ENCODE data around the gene NPS.

NPS gene

DNA sequence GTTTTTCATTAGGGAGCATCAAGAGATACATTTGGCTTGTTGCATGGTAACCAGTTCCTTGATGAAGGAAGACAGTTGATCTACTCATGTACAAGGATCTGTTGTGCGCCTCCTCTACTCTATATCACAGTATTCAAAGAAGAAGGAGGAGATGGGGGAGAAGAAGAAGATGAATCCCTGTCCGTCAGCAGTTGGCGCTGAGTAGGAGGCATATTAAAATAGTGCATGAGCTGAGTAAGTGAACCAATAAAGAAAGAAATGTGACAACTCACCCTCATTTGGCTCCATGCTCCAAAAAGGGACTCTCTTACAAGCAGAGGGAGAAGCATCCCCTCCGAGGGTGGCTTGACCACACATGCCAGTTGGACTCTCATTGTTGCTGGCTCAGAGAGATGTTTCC is 20.1 kb downstream of the NPS start:
- Histone ChIP-seq H3K4me3 (ENCODE audit: low read length) (no peak overlapping the region), H3K4me1 (ENCODE audit: insufficient read depth, low read length) (no peaks in the 10 kb centered on the region), H3K36me3 (ENCODE audit: insufficient read depth, low read length) (no peaks in the 10 kb centered on the region), H3K27me3 (ENCODE audit: insufficient read depth, low read length) (no peaks in the 10 kb centered on the region), H3K9me3 (ENCODE audit: low read length) (no peaks in the 10 kb centered on the region), H2AFZ (ENCODE audit: low read depth, low read length) (no peak overlapping the region)

DNA sequence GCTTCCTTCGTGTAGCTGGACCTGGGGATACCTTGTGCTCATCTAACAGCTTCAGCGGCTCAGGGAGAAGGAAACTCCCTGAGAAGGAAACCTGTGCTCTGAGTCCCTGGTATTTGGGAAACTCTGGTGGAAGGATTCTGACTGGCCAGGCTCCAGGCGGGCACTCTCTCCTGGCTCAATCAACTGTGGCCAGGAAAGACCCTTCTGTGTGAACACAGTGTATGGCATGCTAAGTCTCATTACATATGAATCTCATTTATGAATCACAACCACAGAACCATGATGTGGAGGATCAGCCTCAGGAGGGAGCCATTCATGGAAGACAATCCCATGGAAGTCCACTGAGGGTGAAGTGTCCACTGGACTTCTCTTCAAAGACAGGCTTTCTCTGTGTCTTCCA is 20.9 kb downstream of the NPS start:
- Histone ChIP-seq H3K4me1 (ENCODE audit: insufficient read depth, low read length) (peaks cover under 1% of the 10 kb centered on the region), H3K4me3 (ENCODE audit: low read length) (no peak overlapping the region), H3K9me3 (ENCODE audit: low read length) (no peaks in the 10 kb centered on the region), H2AFZ (ENCODE audit: low read depth, low read length) (no peak overlapping the region), H3K27me3 (ENCODE audit: insufficient read depth, low read length) (no peaks in the 10 kb centered on the region), H3K36me3 (ENCODE audit: insufficient read depth, low read length) (no peaks in the 10 kb centered on the region)

DNA sequence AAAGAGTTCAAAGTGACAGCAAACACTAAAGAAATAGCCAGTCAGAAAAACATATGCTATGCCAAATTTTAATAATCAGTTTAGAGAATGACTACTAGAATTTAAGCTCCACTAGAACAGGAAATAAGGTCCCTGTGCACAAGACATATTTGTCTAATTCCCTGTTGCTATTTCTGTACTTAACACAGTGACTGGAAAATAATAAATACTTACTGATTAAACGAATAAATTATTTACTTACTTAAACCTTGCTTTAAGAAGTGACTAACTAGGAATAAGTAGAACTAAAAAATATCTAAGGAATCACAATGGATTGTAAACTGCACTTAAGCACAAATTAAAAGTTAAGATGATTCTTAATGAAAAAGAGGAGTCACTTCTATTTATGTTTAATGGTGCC is 22.3 kb downstream of the NPS start:
- no peak overlapping the region for H3K4me3 ChIP-seq (ENCODE audit: low read length)
- no peak overlapping the region for H2AFZ ChIP-seq (ENCODE audit: low read depth, low read length)
- H3K4me1 ChIP-seq (ENCODE audit: insufficient read depth, low read length) = peaks cover 2% of the 10 kb centered on the region
- no peaks in the 10 kb centered on the region for H3K9me3 ChIP-seq (ENCODE audit: low read length)
- no peaks in the 10 kb centered on the region for H3K27me3 ChIP-seq (ENCODE audit: insufficient read depth, low read length)
- no peaks in the 10 kb centered on the region for H3K36me3 ChIP-seq (ENCODE audit: insufficient read depth, low read length)

DNA sequence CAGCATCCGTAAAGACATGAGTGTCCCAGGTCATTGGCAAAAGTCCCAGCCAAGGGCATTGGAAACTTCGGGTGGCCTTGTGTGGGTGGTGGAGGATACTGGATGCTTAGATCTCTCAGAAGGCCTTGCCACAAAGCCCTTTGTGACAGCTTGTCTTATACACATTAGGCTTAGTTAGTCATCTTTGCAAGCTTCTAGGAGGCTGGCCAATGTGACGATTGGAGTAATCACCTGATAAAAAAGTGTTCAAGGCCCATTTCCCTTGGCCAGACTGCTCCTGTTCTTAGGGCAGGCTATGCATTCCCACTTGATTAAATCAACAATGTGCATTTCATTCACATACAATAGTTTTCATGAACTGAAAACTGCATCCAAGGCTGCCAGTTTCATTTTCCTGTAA is 26.9 kb downstream of the NPS start:
- H3K9me3 ChIP-seq (ENCODE audit: low read length) = no peaks in the 10 kb centered on the region
- no peaks in the 10 kb centered on the region for H3K36me3 ChIP-seq (ENCODE audit: insufficient read depth, low read length)
- no peak overlapping the region for H2AFZ ChIP-seq (ENCODE audit: low read depth, low read length)
- peaks cover 2% of the 10 kb centered on the region for H3K4me1 ChIP-seq (ENCODE audit: insufficient read depth, low read length)
- no peaks in the 10 kb centered on the region for H3K27me3 ChIP-seq (ENCODE audit: insufficient read depth, low read length)
- H3K4me3 ChIP-seq (ENCODE audit: low read length) = no peak overlapping the region

DNA sequence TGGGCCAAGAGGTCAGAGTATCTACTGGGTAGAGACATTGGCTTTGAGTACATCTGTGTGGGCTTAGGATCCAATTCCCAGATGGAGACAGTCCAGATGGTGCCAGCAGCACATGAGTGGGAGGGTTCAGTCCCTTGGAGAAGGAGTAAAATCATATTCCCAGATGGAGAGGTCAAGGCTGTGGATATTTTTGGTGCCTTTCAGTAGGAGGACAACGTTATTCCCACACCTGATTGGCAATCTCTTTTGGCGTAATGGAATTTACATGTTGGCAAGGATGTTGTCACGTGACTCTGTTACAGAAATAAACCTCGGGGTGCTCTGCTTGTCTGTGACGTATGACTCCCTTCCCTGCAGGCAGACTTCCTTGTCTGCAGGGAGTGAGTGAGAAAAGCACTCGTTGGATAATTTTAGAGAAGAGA is 27.6 kb downstream of the NPS start:
- no peaks in the 10 kb centered on the region for H3K36me3 ChIP-seq (ENCODE audit: insufficient read depth, low read length)
- no peaks in the 10 kb centered on the region for H3K27me3 ChIP-seq (ENCODE audit: insufficient read depth, low read length)
- H3K4me3 ChIP-seq (ENCODE audit: low read length) = no peak overlapping the region
- peaks cover 2% of the 10 kb centered on the region for H3K4me1 ChIP-seq (ENCODE audit: insufficient read depth, low read length)
- no peaks in the 10 kb centered on the region for H3K9me3 ChIP-seq (ENCODE audit: low read length)
- H2AFZ ChIP-seq (ENCODE audit: low read depth, low read length) = no peak overlapping the region

- Histone ChIP-seq H3K4me1 (ENCODE audit: insufficient read depth, low read length) (peaks cover 2% of the 10 kb centered on the region), H2AFZ (ENCODE audit: low read depth, low read length) (no peak overlapping the region), H3K9me3 (ENCODE audit: low read length) (no peaks in the 10 kb centered on the region), H3K27me3 (ENCODE audit: insufficient read depth, low read length) (no peaks in the 10 kb centered on the region), H3K4me3 (ENCODE audit: low read length) (no peak overlapping the region), H3K36me3 (ENCODE audit: insufficient read depth, low read length) (no peaks in the 10 kb centered on the region)
These were observed 28.5 kb downstream of the NPS start for GRCh38 chr10:127577376-127578258.

GRCh38 chr10:127578259-127578960 is 29.3 kb downstream of the NPS start:
- Histone ChIP-seq H3K4me3 (ENCODE audit: low read length) (no peak overlapping the region), H3K9me3 (ENCODE audit: low read length) (no peaks in the 10 kb centered on the region), H3K4me1 (ENCODE audit: insufficient read depth, low read length) (peaks cover 2% of the 10 kb centered on the region), H2AFZ (ENCODE audit: low read depth, low read length) (no peak overlapping the region), H3K36me3 (ENCODE audit: insufficient read depth, low read length) (no peaks in the 10 kb centered on the region), H3K27me3 (ENCODE audit: insufficient read depth, low read length) (no peaks in the 10 kb centered on the region)

DNA sequence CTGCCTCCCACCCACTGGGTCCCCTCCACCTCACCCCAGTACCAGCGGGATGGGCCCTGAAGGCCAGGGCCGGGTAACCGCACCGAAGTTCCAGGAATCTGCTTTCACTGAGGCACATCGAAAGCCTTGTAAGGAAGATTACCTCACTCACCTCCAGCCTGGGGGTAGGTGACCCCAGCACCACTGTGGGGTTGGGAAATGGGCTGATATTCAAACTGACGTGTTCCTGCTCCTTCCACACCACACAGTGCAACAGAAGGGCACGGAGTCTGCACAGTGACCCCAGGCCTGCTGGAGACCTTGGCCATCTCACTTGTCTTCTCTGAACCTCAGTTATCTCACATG is 29.8 kb downstream of the NPS start:
- Histone ChIP-seq H3K4me1 (ENCODE audit: insufficient read depth, low read length) (peaks cover 2% of the 10 kb centered on the region), H2AFZ (ENCODE audit: low read depth, low read length) (no peak overlapping the region), H3K4me3 (ENCODE audit: low read length) (no peak overlapping the region)

DNA sequence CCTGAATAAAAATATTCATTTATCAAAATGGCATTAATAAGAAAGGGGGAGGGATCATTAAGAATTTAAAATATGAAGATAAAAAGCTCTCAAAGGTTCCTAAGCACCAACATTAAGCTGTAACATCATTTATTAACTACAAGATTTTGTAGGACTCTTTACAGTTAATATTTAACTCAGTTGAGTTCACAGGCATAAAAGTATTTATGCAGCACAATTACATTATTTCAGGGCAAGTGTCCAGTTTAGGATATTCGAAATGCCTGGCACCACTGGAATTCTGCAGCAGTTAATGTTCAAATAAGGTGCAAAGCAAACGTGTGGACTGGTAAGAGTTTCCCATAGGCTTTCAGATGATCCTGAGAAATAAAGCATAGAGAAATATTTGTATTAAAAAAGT is 30.5 kb downstream of the NPS start:
- no peaks in the 10 kb centered on the region for H3K27me3 ChIP-seq (ENCODE audit: insufficient read depth, low read length)
- H3K36me3 ChIP-seq (ENCODE audit: insufficient read depth, low read length) = no peaks in the 10 kb centered on the region
- H3K9me3 ChIP-seq (ENCODE audit: low read length) = no peaks in the 10 kb centered on the region
- peaks cover 2% of the 10 kb centered on the region for H3K4me1 ChIP-seq (ENCODE audit: insufficient read depth, low read length)
- H2AFZ ChIP-seq (ENCODE audit: low read depth, low read length) = no peak overlapping the region
- no peak overlapping the region for H3K4me3 ChIP-seq (ENCODE audit: low read length)

More for the DNA sequence above, 29.8 kb downstream of the NPS start:
- no peaks in the 10 kb centered on the region for H3K36me3 ChIP-seq (ENCODE audit: insufficient read depth, low read length)
- H3K27me3 ChIP-seq (ENCODE audit: insufficient read depth, low read length) = no peaks in the 10 kb centered on the region
- no peaks in the 10 kb centered on the region for H3K9me3 ChIP-seq (ENCODE audit: low read length)

DNA sequence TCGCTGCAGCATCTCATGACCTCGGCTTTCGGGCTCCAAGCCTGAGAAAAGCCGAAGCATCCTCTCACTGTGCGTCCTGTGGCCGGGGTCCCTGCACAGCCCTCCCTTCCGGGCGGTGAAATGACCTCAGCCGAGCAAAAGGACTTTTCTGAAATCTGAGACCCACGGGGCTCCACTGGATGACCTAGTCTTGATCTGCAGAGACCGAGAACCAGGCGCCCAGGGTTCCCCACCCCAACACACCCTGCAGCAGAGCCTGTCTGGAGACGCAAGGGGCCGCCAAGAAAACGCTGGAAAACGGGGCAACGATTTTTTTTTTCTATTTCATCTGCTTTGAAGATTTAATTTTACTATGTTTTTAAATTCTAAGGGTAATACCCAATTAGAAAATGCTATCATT is 31.7 kb downstream of the NPS start:
- Histone ChIP-seq H3K9me3 (ENCODE audit: low read length) (no peaks in the 10 kb centered on the region), H3K27me3 (ENCODE audit: insufficient read depth, low read length) (no peaks in the 10 kb centered on the region)

GRCh38 chr10:127585519-127586023 is 36.5 kb downstream of the NPS start:
- no peaks in the 10 kb centered on the region for H3K36me3 ChIP-seq (ENCODE audit: insufficient read depth, low read length)
- H3K9me3 ChIP-seq (ENCODE audit: low read length) = peaks cover 2% of the 10 kb centered on the region
- no peaks in the 10 kb centered on the region for H3K27me3 ChIP-seq (ENCODE audit: insufficient read depth, low read length)
- H3K4me3 ChIP-seq (ENCODE audit: low read length) = no peak overlapping the region
- no peak overlapping the region for H2AFZ ChIP-seq (ENCODE audit: low read depth, low read length)
- no peaks in the 10 kb centered on the region for H3K4me1 ChIP-seq (ENCODE audit: insufficient read depth, low read length)

More for the DNA sequence above, 31.7 kb downstream of the NPS start:
- Histone ChIP-seq H3K4me3 (ENCODE audit: low read length) (no peak overlapping the region), H3K36me3 (ENCODE audit: insufficient read depth, low read length) (no peaks in the 10 kb centered on the region), H2AFZ (ENCODE audit: low read depth, low read length) (no peak overlapping the region), H3K4me1 (ENCODE audit: insufficient read depth, low read length) (no peaks in the 10 kb centered on the region)

DNA sequence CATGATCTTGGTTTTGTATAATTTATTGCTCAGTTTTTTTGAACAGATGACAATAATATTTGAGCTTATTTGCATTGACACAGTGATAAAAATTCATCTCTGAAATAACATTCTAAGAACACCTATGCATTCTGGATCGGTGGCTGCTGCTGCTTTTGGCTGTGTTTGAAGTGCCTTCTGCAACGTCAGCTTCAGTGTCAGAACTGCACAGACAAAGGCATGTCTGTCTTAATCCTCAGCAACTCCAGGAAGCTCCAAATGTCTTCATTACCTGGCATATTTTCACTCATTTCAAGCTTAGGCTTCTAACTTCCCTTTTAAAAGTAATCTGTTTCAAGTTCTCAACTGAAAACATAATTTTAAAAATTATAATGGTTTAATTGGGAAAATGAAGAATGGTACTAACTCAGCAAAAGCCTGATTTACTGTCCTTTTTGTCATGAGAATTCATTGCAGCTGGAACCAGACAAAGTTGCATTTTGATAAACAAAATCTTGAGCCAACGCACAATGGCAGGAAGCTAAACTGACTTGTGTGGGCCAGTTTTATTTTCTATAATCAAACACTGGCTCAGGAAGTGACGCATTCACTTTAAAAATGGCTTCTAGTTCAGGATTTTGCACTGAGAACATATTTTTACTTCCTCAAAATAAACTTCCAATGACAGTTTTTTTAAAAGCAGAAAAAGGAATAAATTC is 38.7 kb downstream of the NPS start:
- Histone ChIP-seq H3K27me3 (ENCODE audit: insufficient read depth, low read length) (no peaks in the 10 kb centered on the region), H2AFZ (ENCODE audit: low read depth, low read length) (no peak overlapping the region), H3K4me1 (ENCODE audit: insufficient read depth, low read length) (no peaks in the 10 kb centered on the region), H3K4me3 (ENCODE audit: low read length) (no peak overlapping the region), H3K36me3 (ENCODE audit: insufficient read depth, low read length) (no peaks in the 10 kb centered on the region), H3K9me3 (ENCODE audit: low read length) (peaks cover 2% of the 10 kb centered on the region)

GRCh38 chr10:127592586-127592985 is 43.5 kb downstream of the NPS start:
- H3K36me3 ChIP-seq (ENCODE audit: insufficient read depth, low read length) = no peaks in the 10 kb centered on the region
- no peak overlapping the region for H2AFZ ChIP-seq (ENCODE audit: low read depth, low read length)
- no peaks in the 10 kb centered on the region for H3K4me1 ChIP-seq (ENCODE audit: insufficient read depth, low read length)
- H3K9me3 ChIP-seq (ENCODE audit: low read length) = no peaks in the 10 kb centered on the region
- H3K4me3 ChIP-seq (ENCODE audit: low read length) = no peak overlapping the region
- H3K27me3 ChIP-seq (ENCODE audit: insufficient read depth, low read length) = no peaks in the 10 kb centered on the region

Measured in neuron (in vitro differentiated cells).